GM19193 (cell line): Measurements from ENCODE around the gene PHEX.

ENCODE experiments used
- POLR2A ChIP-seq: IDR thresholded peaks from 4 replicates; pipeline ENCODE4 v1.6.1; 2011; ENCODE audit not compliant: insufficient read depth, insufficient read length; ENCODE audit errors: extremely low read depth

Gene PHEX

GRCh38 chrX:22026731-22027130 is 5.4 kb upstream of the PHEX start:
- TF ChIP-seq POLR2A = no peak

DNA sequence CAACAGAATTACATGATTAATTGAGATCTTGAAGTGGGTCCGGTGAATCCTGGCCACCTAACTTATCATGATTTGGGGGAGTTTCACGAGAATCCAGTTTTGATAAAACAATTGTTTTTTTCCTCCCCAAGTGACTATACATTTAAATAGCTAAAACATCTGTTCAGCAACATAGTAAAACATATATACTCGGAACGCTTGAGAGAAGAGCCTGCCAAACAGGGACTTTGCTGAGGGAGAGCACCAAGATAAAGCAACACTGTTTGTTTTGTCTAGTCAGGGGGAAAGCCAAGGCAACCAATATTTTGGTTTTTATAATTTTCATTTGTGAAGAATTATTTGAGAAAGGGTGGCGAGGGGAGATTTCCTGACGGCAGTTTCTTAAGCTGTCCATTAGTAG is 381 bp downstream of the PHEX start:
- no peak for TF ChIP-seq POLR2A

- TF ChIP-seq POLR2A = no peak
Measured at GRCh38 chrX:22033818-22034217, 1.7 kb downstream of the PHEX start.

GRCh38 chrX:22035236-22035635 is 3.1 kb downstream of the PHEX start:
- TF ChIP-seq POLR2A = no peak

DNA sequence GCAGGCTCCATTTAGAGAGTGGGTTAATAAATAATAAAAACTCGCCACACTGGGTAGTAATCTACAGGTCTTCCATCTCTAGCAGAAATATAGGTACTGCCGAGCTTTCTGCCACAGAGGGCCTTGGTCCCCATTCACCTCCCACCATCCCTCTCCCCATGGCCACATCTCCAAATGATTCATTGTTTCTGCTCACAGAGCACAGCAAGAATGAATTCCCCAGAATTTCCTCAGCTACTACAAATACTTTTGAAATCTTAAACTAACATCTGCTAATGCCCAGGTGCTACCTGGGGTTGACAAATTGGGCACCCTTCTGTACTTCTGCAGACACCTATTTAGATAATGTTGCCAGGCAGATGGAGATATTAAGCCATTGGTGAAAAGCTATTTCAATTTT is 5.1 kb downstream of the PHEX start:
- TF ChIP-seq POLR2A = no peak

DNA sequence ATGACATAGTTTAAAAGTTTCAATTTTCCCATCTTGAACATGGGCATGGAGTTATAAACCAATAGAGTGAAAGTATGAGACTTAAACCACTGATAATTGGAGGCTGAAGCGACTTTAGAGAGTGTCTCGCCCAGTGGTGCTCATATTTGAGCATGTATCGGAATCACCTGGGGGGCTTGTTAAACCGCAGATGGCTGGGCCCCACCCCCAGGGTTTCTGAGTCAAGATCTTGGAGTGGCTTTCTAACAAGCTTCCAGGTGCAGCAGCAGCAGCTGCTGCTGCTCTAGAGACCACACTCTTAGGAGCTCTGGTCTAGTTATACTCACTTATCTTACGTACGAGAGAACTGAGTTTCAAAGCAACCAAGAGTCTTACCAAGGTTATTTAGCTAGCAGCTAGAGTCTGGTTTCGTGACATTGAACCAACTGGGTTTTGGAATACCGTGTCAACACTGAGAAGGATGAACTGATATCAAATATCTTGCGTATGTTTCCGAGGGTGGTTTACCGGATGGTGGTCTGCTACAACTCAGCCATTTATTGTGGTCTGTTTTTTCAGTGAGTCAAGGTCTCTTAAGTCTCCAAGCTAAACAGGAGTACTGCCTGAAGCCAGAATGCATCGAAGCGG is 5.9 kb downstream of the PHEX start:
- TF ChIP-seq POLR2A = no peak

- TF ChIP-seq POLR2A = no peak
Measured at GRCh38 chrX:22039541-22039940, 7.4 kb downstream of the PHEX start.

DNA sequence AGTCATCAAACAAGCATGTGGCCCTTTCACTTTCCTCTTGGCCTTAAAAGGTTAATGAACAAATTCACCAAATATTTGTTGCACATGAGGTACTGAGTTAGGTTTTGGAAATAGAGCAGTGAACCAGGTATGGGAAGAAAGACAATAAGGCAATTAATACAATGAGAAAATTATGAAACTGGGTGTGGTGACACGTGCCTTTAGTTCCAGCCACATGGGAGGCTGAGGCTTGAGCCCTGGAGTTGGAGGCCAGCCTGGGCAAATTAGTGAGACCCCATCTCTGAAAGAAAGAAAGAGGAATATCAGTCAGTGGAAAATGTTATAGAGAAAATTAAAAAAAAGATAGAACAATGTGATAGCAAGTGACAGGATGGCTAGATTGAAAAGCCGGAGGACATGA is 8.1 kb downstream of the PHEX start:
- no peak for TF ChIP-seq POLR2A

DNA sequence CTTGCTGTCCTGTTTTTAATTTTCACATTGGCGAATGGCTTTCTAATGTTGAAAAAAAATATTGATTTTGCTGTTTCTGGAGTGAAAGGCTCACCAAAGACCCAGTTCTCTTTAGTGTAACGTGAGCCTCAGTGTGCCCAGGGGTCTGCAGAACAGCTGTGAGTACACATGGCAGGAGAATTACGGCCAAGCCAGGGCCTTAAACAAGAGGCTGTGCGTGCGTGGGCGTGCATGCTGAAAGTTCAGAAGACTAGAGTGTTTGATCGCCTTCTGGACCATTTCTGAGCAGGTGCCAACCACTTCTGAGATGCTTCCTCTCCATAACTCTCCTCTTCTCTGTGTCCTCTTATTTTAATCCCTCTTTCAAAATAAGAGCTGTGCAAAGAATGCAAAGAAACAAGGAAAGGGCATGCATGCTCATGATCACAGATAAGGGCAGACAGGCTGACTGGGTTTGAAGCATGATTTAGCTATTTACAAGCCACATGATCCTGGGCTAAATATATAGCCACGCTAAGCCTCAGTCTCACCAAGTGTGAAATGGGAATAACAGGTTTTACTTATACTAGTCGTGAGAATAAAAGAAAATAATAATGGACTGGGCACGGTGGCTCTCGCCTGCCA is 9.9 kb downstream of the PHEX start:
- no peak for TF ChIP-seq POLR2A

- no peak for TF ChIP-seq POLR2A
Measured at GRCh38 chrX:22043872-22044271, 11.7 kb downstream of the PHEX start.

GRCh38 chrX:22047468-22047867 is 15.3 kb downstream of the PHEX start:
- no peak for TF ChIP-seq POLR2A

GRCh38 chrX:22053481-22053880 is 21.4 kb downstream of the PHEX start:
- no peak for TF ChIP-seq POLR2A

DNA sequence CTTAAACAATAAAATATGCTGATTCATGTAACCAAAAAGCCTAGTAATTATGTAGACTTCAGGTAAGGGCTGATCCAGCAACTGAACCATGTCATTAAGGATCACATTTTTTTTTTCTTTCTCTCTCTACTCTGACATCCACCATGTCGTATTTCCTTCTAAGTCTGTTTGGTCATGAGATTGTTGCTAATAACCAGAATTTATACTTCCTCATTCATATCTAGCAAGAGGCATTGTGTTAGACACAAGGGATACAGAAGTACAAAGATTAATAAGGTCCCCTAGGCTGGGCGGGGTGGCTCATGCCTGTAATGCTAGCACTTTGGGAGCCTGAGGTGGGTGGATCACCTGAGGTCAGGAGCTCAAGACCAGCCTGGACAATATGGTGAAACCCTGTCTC is 24.1 kb downstream of the PHEX start:
- no peak for TF ChIP-seq POLR2A

GRCh38 chrX:22057667-22058066 is 25.5 kb downstream of the PHEX start:
- no peak for TF ChIP-seq POLR2A

DNA sequence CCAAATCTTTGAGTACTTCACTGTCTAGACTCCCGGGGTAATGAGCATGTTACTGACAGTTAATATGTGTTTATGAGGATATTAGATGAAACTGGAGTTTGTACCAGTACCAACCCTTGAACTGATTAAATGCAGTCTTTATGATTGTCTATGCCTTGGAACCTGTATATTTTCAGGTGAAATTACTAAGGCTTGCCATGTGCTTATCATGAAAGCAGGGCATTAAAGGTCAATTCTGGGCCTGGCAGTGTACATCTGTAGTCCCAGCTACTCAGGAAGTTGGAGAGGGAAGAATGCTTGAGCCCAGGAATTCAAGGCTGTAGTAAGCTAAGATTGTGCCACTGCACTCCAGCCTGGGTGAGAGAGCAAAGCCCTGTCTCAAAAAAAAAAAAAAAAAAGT is 27.6 kb downstream of the PHEX start:
- TF ChIP-seq POLR2A = no peak

DNA sequence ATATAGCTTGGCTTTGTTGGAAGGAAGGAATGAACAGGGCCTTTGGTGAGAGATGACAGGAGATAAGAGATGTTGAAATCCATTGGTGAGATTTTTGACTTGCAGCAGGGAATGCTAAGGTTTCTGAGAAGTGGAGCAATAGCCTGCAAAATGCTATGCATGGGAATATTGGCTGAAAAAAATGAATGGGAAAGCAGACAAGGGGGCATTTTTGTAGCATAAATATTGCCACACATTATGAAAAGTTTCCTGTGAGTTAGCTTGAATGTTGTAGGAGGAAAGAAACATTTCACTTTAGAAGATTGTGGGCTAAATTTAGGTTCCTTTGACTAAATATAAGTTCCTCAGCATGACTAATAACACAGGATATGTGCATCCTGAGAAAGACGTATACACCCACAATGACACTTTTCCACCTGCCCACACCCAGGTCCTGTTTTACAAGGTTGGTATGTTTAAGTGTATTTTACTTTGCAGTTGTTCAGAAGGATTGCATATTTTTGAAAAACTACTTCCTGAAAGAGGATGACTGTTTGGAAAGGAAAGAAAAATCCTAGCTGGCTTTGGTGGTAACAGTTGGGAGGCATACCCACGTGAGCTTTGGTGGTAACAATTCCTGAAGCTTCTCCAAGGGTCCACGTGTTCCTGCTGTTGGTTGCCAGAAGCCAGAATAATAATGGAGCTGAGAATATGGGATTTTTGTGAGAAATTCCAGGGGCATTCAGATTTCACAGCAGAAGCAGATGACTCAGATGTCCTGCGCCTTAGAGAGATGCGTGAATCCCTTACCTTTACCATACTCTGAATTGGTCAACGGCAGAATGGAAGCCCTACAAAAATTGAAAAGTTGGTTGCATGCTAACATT is 28.5 kb downstream of the PHEX start:
- no peak for TF ChIP-seq POLR2A
